Effector memory CD8-positive, alpha-beta T cell (primary cell): ENCODE measurements around the gene PLXNB2.

Experiments used
- ATAC-seq: fragments of 150-1000 bp; cut with Tn5 transposase; replicated peaks from 2 replicates; pipeline ENCODE4 v1.10.0; 2021; ENCODE audit warnings: mild to moderate bottlenecking, moderate library complexity
- DNase-seq, 3 experiments: peaks; one replicate each; pipeline ENCODE4 v3.0.0; 2021
- H3K27ac Mint-ChIP-seq, 2 donors: one replicate each; pipeline ENCODE4 v1.8.0; 2022; ENCODE audit warnings: mild to moderate bottlenecking in 2 of 2, mixed read lengths in 2 of 2, moderate library complexity in 2 of 2
- H3K27me3 Mint-ChIP-seq, 2 donors: one replicate each; pipeline ENCODE4 v1.8.0; 2022; ENCODE audit warnings: mixed read lengths in 2 of 2
- H3K36me3 Mint-ChIP-seq: one replicate; pipeline ENCODE4 v1.8.0; 2022; ENCODE audit warnings: mild to moderate bottlenecking, moderate library complexity, mixed read lengths; ENCODE audit not compliant: insufficient read depth
- H3K4me1 Mint-ChIP-seq, 2 donors: one replicate each; pipeline ENCODE4 v1.8.0; 2022; ENCODE audit warnings: low read depth in 2 of 2, mixed read lengths in 2 of 2
- H3K4me3 Mint-ChIP-seq, 2 donors: one replicate each; pipeline ENCODE4 v1.8.0; 2022; ENCODE audit warnings: mild to moderate bottlenecking in 2 of 2, mixed read lengths in 2 of 2, moderate library complexity in 2 of 2
- H3K9me3 Mint-ChIP-seq, 2 donors: one replicate each; pipeline ENCODE4 v1.8.0; 2022; ENCODE audit warnings: mixed read lengths in 2 of 2

The PLXNB2 gene

GRCh38 chr22:50226063-50226874 lies 81.2 kb downstream of the PLXNB2 start:
- Mint-ChIP-seq H3K36me3 (peaks cover 74% of the 10 kb centered on the region), H3K9me3 (no peaks in the 10 kb centered on the region), H3K4me1 (peaks cover 4 to 12% of the 10 kb centered on the region in 2 donors), H3K4me3 (no peak overlapping the region), H3K27me3 (no peaks in the 10 kb centered on the region), H3K27ac (peak overlapping the region in 1 of 2 donors; percentile 57)
- DNase-seq = no peak
- ATAC-seq = no peak

GRCh38 chr22:50225200-50225969 lies 82.1 kb downstream of the PLXNB2 start:
- H3K4me1 Mint-ChIP-seq = peaks cover 4 to 12% of the 10 kb centered on the region in 2 donors
- H3K27me3 Mint-ChIP-seq = no peaks in the 10 kb centered on the region
- H3K36me3 Mint-ChIP-seq = peaks cover 73% of the 10 kb centered on the region
- DNase-seq (no peak), ATAC-seq (no peak)
- H3K4me3 Mint-ChIP-seq = no peak overlapping the region
- no peaks in the 10 kb centered on the region for H3K9me3 Mint-ChIP-seq
- H3K27ac Mint-ChIP-seq = peak overlapping the region in 1 of 2 donors; percentile 57
